ENCODE data around the gene KIAA1958.

KIAA1958 gene

DNA sequence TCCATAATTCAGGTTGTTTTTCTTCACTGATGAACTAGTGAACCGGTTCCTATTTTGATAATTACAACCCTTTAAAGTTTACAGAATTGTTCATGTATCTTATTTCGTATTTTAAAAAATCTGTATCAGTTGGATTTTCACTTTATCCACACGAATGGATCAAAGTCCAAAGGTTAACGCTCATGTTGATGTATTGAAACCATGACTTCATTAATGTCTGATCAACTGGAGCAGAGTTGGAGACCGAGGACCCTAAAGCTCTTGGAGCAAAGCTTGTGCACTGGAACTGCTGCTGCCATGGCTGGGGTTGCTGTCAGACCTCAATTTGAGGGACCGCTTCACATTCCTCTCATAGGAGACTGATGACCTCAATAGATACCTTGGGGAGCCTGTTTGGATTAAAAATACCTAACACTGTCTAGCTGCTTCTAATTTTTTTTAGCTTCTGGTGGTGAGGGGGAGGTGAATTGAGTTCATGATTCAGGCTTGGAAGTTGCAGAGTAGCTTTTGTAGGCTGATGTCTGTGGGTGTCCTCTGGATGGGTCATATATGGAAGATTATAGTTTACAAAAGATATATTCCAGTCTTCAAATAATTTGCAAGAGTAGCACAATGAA is 45.1 kb downstream of the KIAA1958 start:
- DNase-seq: no peak

- DNase-seq: no peak
These were observed 45.8 kb downstream of the KIAA1958 start for GRCh38 chr9:112532427-112532826.

DNA sequence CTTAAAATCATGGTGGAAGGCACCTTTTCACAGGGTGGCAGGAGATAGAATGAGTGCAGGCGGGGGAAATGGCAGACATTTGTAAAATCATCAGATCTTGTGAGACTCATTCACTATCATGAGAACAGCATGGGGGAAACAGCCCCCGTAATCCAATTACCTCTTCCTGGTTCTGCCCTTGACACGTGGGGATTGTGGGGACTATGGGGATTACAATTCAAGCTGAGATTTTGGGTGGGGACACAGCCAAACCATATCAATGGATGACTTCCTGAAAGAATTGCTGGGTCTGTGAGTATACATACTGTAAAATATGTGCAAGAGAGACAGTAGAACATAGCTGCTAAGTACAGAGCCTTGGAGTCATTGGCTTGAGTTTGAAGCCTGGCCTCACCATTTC is 47.0 kb downstream of the KIAA1958 start:
- DNase-seq: no peak

DNA sequence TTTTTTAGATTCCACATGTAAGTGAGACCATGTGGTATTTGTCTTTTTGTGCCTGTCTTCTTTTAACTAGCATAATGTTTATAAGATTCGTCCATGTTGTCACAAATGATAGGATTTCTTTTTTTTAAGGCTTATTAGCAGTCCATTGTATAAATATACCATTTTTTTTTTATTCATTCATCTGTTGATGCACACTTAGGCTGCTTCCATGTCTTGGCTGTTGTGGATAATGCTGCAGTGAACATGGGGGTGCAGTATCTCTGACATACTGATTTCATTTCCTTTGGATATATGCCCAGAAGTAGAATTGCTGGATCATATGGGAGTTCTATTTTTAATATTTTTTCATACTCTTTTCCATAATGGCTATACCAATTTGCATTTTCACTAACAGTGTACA is 48.7 kb downstream of the KIAA1958 start:
- no peak for DNase-seq

DNA sequence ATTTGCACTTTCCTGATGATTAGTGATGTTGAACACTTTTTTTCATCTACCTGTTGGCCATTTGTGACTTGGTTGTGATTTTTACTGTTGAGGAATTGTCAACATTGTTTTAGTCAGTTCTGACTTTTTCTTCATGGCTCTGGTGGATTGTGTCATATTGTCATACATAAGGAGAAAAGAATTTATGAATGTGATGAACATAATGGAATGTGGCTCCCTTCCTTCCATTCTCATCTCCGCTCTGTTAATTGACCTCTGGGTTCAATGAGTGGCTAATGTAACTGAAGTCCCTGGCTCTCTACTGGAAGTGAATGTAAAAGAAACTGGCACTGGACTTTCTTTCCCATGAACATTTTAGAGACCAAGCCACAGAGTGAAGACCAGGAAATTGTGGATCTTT is 49.2 kb downstream of the KIAA1958 start:
- DNase-seq: no peak

DNA sequence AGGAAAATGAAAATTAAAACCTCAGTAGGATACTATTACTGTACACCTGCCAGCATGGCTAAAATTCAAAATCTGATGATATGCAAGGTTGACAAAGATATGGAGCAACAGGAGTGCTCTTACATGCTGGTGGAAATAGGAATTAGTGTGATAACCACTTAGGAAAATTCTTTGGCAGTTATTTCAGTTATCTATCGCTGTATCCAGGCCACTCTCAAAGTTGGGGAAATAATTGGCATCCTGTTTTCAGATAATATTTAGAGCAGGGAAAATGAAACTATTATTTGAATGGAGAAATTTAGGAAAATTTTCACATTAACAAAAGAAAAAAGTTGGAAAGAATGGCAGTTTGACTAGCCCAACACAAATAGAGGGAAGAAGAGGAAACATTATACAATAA is 50.9 kb downstream of the KIAA1958 start:
- no peak for DNase-seq

DNA sequence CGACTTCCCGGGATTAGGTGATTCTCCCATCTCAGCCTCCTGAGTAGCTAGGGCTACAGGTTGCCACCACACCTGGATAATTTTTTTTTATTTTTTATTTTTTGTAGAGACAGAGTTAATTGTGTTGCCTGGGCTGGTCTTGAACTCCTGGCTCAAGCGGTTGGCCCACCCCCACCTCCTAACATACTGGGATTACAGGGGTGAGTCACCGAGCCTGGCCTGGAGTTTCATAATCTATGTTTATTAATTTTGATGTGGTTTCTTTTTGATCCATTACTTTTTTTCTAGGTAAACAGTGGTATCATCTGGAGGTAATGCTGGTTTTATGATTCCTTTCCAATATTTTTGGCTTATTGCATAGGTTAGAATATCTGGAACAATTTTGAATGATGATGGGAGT is 54.2 kb downstream of the KIAA1958 start:
- no peak for DNase-seq

GRCh38 chr9:112541685-112542084 is 55.1 kb downstream of the KIAA1958 start:
- DNase-seq: no peak

DNA sequence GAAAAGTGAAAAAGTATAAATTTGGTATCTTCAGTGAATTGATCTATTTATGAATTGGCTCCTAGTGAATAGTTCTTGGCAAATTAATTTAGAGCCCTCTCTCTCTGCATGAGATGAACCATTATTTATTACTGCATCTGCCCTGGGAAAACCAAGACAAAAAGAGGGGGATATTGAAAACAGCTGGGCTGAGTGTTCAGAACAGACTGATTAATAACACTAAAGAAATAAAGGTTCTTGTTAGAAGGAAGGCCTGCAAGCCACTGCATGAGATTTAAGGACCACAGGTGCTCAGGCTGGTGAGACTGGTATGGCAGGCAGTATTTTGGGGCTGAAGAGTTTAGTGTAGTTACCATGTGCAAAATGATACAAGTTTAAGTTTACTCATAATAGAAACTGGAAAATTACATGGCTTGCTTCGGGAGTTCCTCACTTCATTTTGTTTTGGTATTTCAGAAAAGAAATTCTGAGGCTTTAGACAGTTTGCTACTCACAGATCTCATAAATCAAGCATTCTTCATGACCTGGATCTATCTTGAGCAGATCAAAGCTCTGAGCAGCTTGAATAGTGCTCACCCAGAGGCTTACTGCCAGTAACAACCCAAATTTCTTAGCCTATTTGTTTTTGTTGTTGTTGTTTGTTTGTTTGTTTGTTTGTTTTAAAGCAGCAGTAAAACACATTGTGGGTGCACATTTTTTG is 56.1 kb downstream of the KIAA1958 start:
- DNase-seq: no peak

DNA sequence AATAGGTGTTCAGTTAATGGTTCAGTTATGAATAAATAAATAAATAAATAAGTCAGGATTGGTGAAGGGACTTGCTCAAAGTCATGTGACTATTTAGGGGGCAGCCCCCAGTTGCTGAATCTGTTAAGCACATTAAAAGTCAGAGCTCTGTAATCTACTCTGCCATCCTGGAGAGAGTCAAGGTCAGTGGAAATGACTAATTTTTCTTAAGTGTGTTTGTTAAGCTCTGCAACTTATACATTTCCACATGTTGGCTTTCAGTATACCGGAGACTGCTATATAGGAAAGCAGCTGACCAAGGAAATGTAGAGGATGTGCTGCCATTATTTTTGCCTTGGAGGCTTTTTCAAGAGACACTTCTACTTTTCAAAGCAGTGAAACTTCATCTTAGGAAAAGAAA is 57.9 kb downstream of the KIAA1958 start:
- no peak for DNase-seq

- no peak for DNase-seq
These were observed 58.6 kb downstream of the KIAA1958 start for GRCh38 chr9:112545237-112545636.

DNA sequence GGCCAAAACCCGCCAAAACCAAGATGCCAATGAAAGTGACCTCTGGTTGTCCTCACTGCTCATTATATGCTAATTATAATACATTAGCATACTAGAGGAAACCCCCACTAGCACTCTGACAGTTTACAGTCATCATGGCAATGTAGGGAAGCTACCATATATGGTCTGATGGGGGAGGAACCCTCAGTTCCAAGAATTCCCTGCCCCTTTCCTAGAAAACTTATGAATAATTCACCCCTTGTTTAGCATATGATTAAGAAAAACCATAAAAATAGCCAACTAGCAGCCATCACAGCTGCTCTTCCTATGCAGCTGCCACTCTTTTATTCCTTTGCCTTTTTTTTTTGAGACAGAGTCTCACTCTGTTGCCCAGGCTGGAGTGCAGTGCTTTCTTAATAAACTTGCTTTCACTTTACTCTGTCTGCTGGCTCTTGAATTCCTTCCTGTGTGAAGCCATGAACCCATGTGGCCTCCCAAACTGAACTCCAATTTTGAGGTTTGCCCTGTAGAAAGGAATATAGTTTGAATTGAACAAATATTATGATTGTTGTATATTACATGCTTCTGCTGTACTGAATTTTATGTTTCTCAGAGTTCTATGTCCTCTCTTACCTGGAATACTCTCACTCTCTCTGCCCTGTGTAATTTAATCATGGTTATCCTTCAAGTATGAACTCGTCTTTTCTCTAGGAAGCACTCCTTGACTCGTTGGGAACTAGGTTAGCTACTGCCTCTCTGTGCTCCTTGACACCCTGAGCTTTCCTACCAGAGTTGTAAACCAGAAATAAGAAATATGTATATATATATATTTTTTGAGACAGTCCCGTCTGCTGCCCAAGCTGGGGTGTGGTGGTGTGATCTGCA is 59.8 kb downstream of the KIAA1958 start:
- DNase-seq: no peak

DNA sequence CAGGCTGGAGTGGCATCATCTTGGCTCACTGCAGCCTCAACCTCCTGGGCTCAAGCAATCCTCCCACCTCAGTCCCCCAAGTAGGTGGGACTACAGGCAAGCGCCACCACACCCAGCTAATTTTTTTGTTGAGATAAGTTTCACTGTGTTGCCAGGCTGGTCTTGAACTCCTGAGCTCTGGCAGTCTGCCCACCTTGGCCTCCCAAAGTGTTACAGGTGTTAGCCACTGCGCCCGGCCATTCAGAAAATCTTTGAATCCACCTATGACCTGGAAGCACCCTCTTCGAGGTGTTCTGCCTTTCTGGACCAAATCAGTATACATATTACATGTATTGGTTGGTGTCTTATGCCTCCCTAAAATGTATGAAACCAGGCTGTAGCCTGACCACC is 61.4 kb downstream of the KIAA1958 start:
- DNase-seq: no peak

DNA sequence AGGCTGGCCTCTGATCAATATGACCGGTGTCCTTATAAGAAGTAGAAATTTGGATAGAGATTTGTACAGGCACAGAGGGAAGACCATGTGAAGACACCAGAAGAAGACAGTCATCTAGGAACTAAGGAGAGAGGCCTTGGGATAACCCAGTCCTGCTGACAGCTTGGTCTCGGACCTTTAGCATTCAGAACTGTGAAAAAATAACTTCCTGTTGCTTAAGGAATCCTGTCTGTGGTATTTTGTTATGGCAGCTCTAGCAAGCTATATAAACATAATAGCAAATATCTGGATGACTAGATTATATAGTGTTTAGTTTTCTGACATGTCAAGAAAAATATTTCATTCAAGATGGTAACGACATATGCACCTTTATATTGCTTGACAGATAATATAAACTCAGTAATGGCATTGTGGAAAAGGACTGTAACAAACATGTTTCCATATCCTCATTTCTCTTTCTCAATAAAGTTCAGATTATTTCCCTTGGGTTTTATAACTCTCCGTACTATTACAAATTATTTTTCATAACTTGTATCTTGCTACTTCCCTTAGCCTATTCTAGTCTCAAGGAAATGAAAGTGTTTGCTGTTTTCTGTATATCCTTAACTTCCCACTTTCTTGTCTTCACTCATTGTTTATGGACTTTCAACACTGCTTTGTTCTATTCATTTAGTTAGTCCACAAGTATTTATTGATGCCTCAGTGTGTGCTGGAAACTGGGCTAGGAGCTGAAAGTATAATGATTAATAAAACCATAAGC is 62.4 kb downstream of the KIAA1958 start:
- no peak for DNase-seq

DNA sequence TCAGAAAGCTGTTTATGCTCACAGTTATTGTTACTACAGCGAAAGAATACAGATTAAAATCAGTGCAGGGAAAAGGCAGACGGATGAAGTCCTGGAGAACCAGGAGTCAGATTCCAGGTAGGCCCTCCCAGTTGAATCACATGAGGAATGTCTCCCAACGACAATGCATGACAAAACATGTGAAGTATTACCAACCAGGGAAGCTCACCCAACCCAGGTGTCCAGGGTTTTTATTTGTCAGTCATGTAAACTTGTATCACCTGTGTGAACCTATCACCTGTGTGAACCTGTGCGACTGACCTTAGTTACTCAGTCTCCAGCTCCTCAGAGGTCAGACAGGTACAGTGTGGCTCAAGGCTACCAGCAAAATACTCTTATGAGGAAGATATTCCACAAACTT is 63.9 kb downstream of the KIAA1958 start:
- DNase-seq: no peak

DNA sequence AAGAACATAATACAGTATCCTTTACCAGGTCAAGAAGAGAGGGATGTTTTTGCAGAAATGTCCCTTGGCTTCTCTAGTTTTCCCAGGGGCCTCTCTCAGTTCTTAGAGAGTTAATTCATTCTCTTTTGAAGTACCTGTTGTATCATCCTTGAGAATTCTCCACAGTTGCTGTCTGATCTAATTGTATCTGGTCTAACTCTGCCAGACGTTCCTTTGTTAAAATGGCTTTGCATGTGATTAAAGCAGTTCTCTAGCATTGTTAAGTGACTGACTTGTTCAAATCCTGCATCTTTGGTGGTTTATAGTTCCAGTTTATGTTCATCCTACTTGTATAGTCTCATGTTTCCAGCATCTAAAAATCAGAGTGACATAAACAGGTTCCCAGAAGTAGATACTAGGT is 65.0 kb downstream of the KIAA1958 start:
- DNase-seq: no peak

DNA sequence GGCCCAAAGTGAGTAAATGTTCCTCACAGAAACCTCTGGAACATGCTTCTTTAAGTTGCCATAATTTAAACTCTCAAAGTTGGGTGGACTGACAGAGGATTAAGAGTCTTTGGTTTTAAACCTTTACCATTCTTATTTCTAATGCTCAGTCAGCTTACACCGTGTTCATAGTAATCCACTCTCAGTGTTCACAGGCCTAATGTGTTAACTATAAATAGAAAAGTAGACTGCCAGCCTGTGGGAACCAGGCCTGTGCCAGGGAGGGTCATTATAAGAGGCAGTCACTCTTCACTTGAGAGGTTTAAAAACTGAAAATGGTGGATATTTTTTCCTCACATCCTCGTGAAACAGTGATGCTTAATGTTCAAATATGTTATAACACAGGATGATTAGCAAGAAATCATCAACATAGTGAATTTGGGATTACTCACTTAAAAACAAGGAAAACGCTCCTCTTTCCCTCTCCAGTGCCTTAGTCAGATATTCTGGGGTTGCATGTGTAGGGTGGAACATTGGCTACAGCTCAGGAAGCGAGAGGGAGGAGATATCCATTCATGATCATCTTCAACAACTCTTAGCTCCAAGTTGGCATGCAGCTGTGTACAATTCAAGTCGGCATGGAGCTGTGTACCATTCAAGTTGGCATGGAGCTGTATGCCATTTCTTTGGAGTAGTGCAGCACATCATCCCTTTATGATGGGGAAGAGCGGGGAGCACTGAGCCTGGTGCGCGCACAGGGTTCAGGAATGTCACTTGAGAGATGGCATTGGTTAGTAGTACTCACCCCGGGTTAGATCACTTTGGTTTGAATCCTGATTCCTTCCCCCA is 65.8 kb downstream of the KIAA1958 start:
- DNase-seq: no peak

- no peak for DNase-seq
These were observed 66.7 kb downstream of the KIAA1958 start for GRCh38 chr9:112553256-112553826.

- no peak for DNase-seq
These were observed 67.9 kb downstream of the KIAA1958 start for GRCh38 chr9:112554516-112554915.

DNA sequence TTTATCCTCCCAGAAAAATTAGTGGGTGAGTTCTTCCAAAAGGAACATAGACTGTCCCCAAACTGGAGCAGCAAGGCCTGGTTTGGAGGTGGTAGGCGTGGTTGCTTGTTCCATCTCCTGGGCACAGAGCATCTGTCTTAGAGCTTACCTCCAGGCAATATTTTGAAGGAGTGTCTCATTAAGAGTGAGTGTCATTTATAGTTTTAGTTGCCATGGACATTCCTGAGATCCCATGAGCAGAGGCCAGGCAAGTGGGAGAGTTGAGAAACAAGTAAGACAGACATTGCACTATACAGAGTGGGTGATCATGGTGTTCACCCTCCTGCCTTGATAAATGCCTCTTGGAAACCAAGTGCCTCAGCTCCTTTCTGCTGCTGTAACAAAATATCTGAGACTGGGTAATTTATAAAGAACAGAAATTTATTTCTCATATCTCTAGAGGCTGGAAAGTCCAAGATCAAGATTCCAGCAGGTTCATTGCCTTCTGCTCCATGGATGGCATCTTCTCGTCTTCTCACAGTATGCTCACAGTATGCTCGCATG is 68.5 kb downstream of the KIAA1958 start:
- DNase-seq: no peak

GRCh38 chr9:112555844-112556482 is 69.3 kb downstream of the KIAA1958 start:
- DNase-seq: no peak
